GM18858 (cell line): ENCODE measurements around the gene LDLRAD3.

ENCODE experiments used
- ATAC-seq: cut with Tn5 transposase; IDR thresholded peaks from one replicate; pipeline ENCODE4 v1.9.1; 2021; ENCODE audit not compliant: unreplicated experiment

The LDLRAD3 gene

DNA sequence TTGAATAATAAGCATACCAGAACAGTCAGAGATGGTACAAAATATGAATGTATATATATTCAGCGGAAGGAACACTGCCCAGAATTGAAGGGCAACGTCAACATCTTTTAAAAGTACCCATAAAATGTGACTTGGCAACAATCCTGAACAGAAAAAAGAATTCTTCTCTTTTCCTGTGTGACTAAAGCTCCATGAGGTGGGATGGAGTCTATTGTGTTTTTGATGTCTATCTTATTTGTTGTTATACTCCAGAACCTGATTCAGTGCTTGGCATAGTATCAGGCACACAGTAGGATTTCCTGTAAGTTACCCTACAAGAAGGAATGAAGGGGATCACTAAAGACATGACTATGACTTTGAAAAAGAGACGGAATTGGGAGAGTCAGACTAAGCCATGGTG lies 10.3 kb downstream of the LDLRAD3 start:
- ATAC-seq: no peak

DNA sequence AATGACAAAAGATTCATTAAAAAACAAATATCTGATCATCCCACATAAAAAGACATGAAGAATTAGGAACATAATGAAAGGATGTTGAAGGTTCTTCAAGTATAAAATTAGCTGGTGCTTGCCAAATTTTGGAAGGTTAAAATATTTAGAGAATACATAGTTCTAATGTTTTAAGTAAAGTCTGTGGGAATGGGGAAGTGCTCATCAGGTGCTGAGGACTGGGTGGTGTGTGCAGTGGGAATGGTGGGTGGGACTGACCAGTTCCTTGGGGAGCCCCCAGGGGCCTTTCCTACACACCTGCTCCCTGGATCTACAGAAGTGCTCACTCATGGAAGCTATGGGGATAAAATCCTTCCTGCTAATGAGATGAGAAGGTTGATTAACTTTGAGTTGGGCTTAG lies 11.8 kb downstream of the LDLRAD3 start:
- no peak for ATAC-seq

- ATAC-seq: no peak
Observed at GRCh38 chr11:35962369-35963138, 18.7 kb downstream of the LDLRAD3 start.

- no peak for ATAC-seq
Observed at GRCh38 chr11:35963911-35964310, 20.0 kb downstream of the LDLRAD3 start.

- no peak for ATAC-seq
Observed at GRCh38 chr11:35964841-35965240, 21.0 kb downstream of the LDLRAD3 start.

- no peak for ATAC-seq
Observed at GRCh38 chr11:35967042-35967441, 23.2 kb downstream of the LDLRAD3 start.

DNA sequence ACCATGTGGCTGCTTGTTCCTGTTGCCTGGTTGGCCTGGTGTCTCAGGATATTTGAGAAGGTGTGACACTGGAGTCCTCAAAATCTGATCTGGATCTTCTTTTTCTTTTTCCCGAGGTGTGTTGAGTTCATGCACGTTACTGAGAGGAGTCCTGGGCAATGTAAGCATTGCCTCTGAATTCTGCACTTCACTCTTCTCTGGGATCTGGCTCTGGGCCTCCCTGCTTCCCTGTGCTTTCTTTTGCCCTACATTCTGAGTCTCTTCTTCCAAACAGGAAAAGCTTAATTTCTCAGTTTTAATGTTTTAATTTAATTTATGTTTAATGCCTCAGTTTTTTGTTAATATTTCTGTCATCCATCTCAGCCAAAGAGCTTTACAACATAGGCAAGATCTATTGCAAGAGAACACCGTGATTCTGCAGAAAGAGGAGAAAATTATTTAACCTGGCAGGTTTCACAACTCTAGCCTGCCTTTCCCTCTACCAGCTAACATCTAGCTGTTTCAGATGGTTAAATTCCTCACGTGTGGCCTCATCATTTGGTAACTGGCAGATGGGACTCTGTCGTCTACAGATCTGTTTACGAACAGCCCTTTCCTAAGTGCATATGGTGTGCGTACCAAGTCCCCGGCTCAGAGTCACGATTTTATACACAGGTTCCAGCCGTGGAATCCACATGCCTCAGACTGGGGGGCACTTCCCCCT lies 24.7 kb downstream of the LDLRAD3 start:
- no peak for ATAC-seq

DNA sequence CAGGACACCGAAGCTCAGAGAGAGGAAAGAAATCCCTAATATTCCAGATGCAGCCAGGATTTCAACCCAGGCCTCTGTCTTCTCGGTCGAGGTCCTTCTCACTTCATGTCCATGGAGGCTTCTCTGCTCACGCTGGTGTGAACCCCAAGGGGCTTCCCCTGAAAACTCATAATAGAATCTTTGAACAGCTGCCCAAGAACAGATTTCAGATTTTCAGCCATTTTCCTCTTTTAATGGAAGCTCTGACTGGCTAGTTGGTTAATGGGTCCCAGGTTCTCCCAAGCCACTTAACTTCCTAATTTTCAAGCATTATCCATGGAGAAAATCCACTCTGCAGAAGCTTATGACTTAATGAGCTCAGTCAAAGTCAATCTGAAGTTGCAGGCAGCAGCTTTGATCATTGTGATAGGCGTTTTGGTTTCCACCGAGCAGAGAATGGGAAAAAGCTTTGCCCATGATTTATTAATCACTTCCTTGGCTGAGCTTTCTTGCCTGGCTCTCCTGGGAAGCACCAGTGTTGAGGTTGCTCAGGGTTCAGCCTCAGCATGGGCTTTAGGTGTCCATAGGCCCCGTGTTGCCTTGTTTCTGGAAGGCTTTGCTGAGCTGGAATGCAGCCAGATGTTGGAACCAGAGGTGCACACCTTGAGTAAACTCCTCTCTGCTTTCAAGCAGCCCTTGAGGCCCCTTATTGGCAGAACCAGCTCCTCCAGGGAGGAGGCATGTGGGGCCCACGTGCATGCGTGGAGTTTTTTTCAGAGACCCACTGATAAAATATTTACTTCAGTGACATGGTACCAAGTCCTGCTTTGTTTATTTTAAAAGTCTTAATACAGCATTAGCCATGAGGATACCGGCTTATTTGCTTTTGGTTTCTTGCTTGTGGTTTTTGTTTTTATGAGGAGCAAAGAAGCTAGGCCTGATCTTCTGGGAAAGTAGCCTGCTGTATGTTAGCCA lies 25.5 kb downstream of the LDLRAD3 start:
- no peak for ATAC-seq

- no peak for ATAC-seq
Observed at GRCh38 chr11:35970445-35970844, 26.6 kb downstream of the LDLRAD3 start.

DNA sequence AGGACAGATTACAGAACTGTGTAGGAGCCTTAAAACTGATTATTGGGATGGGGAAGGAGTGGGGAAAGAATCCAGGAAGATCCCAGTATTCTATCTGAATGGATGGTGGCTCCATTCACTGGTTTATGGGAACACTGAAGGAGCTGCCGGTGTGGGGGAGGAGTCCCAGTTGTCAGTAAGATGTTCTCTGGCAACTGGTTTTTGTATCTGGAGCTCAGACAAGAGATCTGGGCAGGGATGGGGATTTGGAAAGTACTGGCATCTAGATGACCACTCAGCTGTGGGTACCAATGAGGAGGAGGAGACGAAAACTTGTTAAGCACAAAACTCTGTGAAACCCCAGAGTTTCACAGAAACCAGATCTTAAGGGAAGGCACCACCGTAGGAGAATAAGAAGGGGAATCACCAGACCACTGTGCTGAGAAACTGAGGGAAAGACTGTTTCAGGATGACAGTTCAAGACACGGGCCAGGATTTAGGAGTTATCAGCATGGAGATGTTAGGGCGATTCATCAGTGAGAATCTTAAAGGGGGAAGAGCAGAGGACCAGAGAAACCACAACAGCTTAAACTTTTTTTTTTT lies 28.1 kb downstream of the LDLRAD3 start:
- no peak for ATAC-seq

DNA sequence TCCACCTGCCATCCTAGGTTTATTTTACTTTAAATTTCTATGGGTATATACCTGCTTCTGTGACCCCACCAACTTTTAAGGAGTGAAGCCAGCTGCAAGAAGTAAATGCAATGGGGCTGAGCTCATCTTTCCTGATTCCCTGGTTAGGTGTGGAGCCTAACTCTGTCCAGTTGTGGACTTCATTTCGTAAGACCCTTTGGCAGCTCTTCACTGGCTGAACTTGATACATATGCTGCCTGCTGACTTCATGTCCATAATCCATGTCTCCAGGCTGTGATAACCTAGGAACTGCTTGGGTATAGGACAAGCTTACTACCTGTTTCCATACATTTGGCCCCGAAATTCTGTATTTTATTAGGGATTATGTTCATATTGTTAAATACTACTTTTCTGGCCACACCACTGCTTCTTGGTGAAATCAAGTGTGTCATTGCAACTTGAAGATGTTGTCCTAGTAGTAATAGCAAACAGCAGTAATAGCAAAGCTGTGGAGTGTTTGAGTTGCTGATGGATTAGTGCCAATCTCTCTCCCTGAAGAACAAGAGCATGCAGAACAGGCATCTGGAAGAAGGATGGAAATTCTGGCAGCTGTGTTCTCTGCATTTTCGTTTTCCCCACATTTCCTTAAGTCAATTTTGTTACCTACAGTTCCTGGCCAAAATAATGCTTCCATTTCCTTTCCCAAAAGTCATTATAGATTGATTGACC lies 31.2 kb downstream of the LDLRAD3 start:
- no peak for ATAC-seq

GRCh38 chr11:35976434-35976833 lies 32.6 kb downstream of the LDLRAD3 start:
- ATAC-seq: no peak

DNA sequence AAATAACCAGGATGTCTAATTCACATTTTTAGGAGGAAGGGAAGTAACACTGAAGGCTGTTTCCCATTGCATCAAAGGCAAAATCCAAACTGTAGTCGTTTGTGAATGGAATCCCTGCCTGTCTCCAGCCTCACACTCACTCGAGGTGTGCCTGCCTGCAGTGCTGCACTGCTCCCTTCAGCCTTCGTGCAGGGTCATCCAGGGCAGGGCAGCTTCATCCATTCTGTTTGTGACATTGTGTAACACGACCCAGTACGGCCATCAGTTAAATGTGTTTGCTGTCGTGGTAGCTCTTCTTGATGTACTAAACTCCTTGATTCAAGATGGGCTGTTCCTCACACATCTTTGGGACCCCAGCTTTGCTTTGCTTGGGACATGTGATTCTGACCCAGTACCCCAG lies 34.3 kb downstream of the LDLRAD3 start:
- no peak for ATAC-seq

GRCh38 chr11:35978891-35979290 lies 35.0 kb downstream of the LDLRAD3 start:
- ATAC-seq: no peak

DNA sequence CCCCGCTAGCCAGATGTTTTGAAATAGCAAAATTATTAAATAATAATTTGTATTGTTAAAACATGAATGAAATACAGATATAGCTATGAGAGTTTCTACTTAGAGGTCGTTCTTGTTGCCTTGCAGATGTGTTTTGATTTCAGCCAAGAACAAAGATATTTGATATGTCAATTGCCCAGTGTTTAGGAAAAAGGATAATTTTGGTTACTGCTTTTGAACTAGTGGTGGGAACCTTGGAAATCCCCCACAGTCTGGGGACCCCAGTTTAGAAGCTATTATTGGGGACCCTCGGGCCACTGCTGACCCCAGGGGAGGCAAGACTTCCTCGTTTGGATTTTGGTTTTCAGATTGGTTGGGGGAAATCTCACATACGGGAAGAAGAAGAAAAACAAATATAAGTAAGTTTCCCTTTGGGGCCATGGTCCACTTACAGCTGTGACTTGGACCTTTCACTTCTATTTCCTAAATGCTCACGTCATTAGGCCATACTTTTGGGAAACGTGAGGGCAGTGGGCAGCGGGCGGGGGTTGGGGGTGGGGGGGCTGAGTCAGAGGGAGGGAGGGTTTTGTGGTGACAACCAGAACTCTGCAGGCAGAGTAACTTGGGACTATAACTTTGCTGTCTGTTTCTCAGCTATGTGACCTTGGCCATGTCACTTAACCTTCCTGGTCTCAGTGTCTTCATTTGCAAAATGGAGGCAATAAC lies 37.0 kb downstream of the LDLRAD3 start:
- ATAC-seq: no peak

DNA sequence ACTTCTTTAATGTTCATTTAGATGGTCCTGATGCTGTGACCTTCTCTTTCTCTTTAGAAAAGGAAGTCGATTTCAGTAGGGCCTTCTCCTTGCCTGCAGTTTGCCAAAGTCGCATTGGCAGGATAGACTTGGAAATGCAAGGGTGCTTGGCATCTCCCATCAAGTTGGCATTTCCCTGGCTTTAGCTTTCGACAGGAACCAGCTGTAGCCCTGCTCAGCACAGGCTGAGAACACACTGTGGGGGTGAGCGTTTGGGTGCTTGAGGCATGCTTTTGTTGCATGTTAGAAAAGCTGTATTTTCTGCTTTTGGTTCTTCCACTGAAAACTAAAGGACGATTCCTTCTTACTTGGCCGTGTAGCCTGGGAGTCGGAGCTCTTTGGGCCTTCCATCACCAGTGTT lies 37.7 kb downstream of the LDLRAD3 start:
- no peak for ATAC-seq

DNA sequence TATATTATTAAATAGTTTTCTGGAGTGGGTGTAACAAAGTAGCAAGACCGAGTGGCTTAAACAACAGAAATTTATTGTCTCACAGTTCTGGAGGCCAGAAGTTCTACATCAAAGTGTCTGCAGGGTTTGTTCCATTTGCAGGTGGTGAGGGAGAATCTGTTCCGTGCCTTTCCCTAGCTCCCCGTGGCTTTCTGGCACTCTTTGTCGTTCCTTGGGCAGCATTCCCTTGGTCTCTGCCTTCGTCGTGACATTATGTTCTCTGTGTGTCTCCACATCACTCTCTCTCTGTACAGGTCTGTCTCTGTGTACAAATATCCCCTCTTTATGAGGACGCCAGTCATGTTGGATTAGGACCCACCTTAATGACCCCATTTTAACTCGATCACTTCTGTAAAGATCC lies 38.2 kb downstream of the LDLRAD3 start:
- ATAC-seq: no peak

DNA sequence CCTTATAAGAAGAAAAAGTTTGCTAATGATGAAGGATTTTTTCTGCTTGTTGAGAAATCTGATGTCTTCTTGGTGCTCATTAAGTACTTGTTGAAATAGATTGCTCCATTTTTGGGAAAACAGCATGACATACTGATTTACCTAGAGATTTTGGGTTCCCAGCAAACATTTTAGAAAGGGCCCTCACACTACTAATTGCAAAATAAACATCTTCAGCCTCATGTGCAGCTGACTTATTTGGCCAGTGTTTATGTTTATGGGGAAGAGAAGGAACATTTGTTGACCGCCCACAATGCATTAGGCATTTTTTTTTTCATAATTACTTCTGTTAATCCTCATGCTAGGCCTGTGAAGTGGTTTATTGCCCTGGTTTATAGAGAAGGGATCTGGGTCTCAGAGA lies 40.1 kb downstream of the LDLRAD3 start:
- ATAC-seq: no peak

GRCh38 chr11:35986947-35987346 lies 43.1 kb downstream of the LDLRAD3 start:
- ATAC-seq: no peak

- ATAC-seq: no peak
Observed at GRCh38 chr11:35990170-35990569, 46.3 kb downstream of the LDLRAD3 start.
